GOT3 (cell line): ENCODE measurements around the gene YIPF4.
A peak's percentile ranks its signal among the peaks of the same experiment; 100 is the strongest.
"Not testable (repeated sequence)": the region's sequence is repeated elsewhere in the genome, so short reads cannot be mapped to it uniquely, and the experiment has no call there.

Experiments
- DNase-seq: peaks from one replicate; lab custom pipeline; 2025; ENCODE audit warnings: mixed read lengths; lab: John Stamatoyannopoulos, UW

The YIPF4 gene

DNA sequence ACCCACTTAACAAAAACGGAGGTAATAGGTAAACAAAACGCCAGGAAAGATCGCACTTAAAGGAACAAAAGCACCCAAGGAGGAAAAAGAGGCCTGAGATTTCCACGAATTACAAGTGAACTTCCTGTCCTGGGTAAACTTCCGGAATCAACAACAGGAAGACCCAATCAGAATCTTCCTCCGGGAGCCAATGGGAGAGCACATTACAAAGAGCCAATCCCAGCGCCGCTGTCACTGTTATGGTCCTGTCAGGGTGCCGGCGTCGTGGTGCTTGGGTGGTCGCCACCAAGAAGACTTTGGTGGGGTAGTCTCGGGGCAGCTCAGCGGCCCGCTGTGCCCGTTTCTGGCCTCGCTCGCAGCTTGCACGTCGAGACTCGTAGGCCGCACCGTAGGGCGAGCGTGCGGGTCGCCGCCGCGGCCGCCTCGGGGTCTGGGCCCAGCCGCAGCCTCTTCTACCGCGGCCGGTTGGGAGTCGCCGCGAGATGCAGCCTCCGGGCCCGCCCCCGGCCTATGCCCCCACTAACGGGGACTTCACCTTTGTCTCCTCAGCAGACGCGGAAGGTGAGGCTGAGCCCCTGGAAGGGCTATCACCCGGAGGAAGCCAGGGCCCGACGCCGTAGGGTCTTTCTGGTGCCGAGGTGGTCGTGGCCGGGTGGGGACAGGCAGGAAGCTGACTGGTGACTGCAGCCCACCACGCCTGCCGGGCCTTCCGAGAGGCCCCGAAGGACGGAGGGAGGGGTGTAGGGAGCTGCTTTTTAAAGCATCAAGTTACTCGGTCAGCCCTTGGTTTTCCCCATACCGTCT, at the start of gene YIPF4:
TSS of gene YIPF4 (plus strand) at position 231 of the 804 bp plus-strand sequence. CDS start at position 483, 252 bp downstream.
- peak; percentile 68 for DNase-seq

DNA sequence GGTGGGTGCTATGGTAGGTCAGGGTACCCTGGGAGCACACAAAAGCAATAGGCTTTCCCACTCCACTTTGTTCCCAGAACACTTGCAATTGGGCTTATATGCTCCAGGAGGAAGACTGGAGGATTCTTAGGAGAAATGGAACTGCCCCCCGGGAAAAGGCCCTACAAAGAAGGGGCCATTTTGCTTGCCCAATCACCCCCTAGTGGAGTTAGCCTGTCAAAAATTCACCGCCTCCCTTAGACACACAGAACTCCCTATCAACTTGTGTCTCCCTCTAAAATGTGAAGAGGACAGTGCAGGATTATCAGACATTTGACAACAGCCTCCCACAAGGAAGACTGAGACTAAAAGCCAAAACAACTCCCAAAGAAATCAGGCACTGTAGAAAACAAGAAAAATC, 49.5 kb upstream of the YIPF4 start:
- DNase-seq, result no peak

DNA sequence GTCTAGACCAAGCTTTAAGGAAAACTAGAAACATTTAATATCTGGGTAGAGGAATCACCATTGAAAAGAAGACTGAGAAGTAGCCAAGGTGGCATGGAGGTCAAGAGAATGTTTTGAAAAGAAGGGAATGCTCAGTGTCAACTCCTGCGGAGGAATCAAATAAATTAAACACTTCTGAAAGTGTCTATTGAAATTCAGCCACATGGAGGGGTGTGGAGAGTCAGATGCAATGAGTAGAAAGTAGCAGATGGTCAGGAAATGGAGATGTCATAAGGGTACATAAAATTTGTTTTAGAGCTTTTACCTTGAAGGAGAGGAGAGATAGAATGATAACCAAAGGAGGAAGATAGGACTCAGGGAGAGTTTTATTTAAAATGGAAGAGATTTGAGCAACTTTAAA, 48.1 kb upstream of the YIPF4 start:
- DNase-seq, result no peak

DNA sequence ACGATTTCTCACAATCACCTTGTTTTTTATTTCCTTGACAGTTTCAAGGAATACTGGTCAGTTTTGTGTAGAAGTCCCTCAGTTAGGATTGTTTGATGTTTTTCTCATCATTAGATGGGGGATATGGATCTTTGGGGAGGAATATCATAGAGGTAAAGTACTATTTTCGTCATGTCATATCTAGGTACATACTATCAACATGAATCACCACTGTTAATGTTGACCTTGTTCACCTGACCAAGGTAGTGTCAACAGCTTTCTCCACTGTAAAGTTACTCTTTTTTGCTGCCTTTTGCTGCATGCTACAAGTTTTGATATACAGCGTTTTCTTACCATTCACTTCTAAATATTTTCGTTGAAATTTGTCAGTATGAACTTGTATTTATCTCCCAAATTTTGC, 45.7 kb upstream of the YIPF4 start:
- no peak for DNase-seq

DNA sequence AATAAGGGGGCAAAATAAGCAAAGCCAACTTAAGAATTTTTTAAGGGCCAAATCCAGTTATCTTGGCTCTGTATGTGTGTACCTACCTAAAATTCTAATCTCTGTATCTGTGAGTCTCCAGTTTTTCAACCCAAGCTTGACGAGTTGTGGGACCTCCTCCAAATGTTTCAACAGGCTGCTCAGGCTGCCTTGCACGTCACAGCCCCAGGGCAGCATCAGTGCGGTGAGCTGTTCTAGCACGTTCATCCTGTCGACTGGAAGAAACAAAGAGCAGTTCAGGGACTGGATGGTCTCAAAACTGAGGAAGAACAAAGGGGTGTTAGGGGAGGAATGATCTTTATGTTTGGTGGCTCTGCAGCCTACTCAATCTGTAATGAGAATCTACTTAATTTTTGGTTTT, 42.4 kb upstream of the YIPF4 start:
- DNase-seq, result no peak

DNA sequence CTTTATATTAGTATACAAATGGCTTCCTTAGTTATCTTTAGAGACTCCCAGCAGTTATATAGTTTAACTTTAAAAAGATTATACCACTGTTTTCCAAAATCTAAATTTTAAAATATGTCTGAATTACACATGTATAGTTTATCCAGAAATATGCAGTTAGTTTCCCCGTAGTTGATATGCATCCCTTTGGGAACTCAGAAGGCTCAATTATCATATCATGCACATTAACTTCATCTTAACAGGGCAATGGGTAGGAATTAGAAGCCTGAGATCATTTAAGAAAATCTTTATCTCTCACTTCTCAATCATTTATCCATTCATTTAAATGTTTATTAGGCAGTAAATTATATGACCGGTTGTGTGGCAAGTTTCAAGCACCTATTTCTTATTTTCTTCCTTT, 40.2 kb upstream of the YIPF4 start:
- DNase-seq, result no peak

DNA sequence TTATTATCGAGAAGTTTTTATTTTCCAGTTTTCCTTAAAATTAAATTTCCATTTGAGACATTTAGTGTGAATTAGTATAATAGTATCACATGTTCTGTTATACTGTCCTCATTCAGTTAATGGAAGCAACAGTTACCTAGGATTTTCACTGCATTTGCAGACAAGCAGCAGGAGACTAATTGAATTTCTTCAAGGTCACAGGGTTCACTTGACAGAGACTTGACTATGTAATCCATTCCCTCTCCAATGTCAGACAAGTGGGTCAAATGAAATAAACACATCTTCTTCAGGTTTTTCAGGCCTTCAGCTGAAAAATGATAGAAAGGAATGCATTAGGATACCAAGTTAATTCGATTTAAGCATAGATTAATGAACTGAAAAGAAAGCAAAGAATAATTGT, 39.7 kb upstream of the YIPF4 start:
- DNase-seq, result no peak

DNA sequence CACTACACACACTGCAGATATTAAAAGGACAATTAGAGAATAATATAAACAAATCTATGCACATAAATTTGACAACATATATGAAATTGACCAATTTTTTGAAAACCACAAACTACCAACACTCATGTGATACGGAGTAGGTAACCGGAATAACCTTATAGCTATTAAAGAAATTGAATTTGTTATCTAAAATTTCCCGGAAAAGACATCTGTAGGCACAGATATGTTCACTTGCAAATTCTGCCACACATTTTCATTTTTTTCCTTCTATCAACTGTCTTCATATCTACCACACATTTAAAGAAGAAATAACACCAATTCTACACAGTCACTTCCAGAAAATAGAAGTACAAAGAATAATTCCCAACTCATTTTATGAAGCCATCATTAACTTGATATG, 35.4 kb upstream of the YIPF4 start:
- no peak for DNase-seq

DNA sequence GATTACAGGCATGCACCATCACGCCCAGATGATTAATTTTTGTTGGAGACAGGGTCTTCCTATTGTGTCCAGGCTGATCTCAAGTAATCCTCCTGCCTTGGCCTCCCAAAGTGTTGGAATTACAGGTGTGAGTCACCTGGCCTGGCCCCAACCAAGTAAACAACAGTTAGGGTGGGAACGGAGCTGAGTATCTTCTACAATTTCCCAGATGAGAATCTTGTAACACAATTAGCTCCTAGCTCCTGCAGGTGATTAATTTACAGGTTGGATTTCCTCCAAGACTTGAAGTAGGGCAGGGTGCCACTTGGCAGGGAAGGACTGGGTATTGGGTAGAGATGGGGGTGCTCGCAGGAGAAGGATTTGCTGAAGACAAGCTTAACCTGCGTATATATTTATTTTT, 30.8 kb upstream of the YIPF4 start:
- DNase-seq, result no peak

DNA sequence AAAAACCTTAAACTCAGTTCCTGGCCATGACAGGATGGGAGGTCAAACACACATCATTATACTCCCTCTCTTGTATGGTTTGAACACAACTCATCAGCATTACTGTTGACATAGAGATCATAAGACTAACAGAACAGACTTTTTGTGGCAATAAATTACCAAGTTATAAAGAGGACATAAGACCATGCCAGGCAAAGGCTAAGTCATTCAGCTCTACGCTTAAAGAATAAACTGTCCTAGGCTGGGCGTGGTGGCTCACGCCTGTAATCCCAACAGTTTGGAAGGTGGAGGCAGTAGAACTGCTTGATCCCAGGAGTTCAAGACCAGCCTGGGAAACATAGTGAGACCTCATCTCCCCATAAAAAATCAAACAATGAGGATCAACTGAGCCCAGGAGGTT, 29.4 kb upstream of the YIPF4 start:
- no peak for DNase-seq

DNA sequence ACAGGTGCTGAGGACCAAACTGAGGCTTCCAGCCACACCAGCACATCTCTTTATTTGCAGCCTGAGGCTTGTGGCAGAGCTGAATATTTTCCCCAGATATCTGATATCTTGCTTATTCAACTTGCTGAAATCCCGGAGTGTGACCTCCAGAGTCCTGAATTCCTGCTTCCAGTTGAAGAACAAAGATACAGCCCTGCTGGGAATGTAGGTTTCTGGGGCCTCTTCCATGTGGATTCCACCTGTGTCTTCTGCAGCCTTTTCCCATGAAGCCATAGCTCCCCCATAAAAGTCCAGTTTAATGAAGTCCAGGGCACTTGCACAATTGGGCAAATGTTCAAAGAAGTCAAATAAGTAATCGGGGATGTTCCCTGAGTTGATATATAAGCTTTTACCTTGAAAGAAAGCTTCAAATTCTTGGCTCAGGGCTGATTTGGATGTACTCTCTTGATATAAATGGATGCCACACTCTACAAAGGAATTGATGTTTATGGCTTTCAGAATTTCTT, 27.9 kb upstream of the YIPF4 start:
- no peak for DNase-seq

DNA sequence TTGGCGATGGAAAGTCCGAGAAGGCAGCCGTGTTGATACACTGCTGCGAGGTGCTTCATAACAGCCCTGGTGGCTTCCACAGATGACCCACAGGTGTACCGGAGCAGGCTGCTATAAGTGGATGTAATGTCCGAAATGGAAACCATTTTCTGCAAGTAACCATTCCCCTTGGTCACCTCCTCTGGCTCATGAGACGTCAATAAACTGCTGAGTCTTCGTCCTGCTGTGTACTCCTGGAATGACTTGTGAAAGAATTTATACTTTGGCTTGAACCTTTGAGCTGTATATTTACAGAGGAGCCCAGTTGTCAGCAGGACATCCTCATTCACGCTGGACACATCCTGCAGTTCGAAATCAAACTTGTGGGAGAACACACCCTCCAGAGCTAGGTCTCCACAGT, 27.4 kb upstream of the YIPF4 start:
- no peak for DNase-seq

DNA sequence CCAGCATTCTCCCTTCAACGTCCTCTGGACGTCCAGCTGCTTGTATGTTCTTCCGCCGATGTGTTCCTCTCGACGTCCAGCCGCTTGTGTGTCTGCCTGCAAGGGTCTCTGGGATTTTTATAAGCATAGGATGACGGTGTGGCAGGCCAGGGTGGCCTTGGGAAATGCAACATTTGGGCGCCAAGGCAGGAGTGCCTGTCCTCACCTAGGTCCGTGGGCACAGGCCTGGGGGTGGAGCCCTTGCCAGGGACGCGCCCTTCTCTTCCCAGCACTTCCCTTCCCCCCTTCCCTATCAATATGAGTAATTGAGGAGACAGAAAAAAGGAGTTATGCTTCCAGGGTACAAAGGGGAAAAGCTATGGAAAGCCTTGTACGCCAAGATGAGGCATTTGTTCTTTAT, 19.5 kb upstream of the YIPF4 start:
- DNase-seq, result no peak

DNA sequence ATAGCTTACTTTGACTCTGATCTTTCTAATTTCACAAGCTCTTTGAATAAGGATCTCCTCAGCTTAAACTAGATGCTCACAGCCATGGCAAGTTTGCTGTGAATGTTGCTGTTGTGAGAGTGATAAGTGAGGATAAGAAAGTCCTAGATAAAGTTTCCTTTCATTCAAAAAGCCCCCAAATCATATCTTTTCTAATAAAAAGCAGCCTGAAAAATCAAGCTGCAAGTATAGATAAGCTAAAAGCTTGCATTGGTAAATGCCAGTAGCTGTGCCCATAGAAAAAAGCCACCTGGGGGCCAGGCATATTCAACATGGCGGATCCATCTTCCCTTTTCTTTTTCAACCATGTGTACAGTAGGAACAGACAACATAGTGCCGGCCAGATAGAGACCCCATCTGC, 17.3 kb upstream of the YIPF4 start:
- no peak for DNase-seq

DNA sequence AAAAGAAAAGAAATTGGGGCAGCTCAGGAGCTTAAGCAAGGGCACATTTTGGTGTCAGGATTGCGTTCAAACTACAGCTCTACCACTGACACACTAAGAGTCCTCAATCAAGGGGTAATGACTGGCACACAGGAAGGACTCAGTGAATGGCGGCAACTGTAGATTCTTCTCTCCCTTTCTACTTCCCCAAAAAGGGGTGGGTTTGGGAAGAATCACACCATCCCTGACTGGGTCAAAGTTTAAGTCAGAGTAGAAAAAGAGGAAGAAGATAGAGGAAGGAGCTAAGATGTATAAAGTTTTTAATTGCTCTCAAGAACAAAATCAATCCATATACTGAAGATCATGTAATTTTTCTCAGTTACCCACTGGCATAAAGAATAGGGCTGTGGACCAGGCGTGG, 15.6 kb upstream of the YIPF4 start:
- DNase-seq, result no peak

DNA sequence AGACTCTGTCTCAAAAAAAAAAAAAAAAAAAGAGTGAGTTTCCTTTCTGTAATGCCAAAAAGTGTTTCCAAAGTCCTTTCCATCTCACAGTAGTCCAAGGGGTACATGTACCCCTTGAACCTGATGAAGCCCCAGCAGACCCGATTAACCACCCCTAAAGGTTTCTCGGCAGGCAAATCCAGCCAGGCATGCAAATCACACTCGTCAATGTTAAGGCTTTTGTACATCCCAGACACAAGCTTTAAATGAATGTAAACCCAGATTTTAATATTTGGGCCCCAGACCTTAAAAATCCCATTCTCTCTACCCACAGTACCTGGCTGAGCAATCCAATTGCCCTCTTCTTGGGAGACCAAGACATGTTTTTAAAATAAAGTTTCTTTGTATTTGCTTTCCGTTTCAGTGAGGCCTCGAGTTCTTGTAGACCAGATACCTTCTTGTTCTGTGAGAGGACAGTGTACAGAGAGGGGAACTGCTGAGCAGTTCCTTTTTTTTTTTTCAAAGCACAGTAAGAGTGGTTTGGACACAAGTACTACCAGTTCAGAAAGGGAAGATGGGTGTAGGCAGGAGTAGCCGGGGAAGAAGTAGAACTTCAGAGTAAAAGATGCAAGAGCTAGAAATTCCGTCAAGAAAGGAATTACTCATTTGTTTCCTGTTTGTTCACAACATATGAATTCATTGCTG, 13.1 kb upstream of the YIPF4 start, which contains the start of gene NLRC4:
TSS of gene NLRC4 (minus strand) at position 465 of the 684 bp plus-strand sequence. CDS start 8,111 bp downstream, outside the sequence.
- no peak for DNase-seq

DNA sequence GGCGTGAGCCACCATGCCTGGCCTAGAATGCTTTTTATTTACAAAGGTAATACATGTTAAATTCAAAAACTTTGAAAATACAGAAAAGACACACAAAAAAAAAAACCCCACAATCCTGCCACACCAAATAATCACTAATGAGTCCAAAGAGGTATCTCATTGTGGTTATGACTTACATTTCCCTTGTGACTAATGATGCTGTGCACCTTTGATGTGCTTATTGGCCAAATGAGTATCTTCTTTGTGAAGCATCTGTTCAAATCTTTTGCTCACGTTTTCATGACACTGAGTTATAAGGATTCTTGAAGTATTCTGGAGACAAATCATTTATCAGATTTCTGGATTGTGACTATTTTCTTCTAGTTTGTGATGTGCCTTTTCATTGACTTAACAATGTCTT, 6.6 kb upstream of the YIPF4 start:
- DNase-seq, result no peak

DNA sequence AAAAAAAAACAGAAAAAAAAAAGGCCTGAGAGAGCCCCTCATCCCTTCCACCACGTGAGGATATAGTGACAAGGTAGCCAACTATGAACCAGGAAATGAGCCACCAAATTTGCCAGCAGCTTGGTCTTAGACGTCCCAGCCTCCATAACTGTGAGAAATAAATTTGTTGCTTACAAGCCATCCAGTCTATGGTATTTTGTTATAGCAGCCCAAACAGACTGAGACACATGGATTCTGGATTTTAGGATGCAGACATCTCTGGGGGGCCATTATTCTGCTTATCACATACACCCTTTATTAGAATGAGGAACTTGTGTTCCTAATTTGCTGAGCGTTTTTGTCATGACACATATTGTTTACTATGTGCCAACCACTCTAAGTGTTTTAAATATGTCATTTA, 5.4 kb upstream of the YIPF4 start:
- no peak for DNase-seq

DNA sequence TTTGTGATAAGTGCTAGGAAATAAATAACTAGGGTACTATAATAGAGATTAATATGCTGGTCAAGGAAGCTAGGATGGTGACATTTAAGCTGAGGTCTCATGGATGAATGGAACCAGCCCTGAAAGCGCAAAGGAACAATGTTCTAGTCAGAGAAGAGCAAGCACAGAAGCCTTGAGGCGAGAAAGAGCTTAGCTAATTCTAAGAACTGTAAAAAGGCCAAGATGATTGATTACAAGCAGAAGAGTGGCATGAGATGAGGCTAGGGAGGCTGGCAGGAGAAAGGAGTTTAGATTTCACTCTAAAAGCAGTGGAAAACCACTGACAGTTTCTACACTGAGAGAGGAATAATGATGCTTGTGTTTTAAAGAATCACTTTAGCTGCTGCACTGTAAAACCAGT, 3.4 kb upstream of the YIPF4 start:
- DNase-seq, result no peak

DNA sequence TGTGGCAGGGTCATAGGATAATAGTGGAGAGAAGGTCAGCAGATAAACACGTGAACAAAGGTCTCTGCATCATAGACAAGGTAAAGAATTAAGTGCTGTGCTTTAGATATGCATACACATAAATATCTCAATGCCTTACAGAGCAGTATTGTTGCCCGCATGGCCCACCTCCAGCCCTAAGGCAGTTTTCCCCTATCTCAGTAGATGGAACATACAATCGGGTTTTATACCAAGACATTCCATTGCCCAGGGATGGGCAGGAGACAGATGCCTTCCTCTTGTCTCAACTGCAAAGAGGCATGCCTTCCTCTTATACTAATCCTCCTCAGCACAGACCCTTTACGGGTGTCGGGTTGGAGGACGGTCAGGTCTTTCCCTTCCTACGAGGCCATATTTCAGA, 1.9 kb upstream of the YIPF4 start:
- DNase-seq, result not testable (repeated sequence)

DNA sequence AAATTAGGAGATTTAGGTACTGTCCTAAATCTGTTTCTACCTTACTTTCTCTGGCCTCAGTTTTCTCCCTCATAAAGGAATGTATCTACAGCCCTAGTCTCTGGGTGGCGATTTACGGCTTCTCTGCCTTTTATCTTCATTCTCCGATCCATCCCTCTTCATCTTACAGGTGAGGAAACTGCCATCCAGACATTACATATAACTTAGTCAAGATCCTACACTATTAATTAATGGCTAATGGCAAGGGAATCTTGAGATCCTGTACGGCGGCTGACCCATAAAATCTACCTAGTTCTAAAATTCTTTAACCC, 386 bp upstream of the YIPF4 start:
- no peak for DNase-seq

DNA sequence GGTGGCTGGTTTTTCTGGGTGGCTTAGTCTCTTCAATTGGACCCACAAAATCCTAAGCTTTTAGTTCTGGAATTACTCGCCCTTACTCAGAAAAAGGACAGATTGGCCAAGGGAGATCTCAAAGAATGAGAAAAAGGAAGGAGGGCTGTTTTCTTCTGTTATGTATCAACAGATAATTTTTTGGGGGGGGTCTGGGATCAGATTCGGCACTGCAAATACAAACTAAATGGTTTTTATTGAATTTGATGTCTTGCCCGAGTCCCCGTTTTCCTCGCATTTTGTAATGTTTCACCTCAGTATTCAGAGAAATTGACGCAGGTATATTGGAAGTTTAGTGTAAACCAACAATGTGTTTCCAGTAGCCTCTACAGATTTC, 762 bp downstream of the YIPF4 start:
- no peak for DNase-seq

DNA sequence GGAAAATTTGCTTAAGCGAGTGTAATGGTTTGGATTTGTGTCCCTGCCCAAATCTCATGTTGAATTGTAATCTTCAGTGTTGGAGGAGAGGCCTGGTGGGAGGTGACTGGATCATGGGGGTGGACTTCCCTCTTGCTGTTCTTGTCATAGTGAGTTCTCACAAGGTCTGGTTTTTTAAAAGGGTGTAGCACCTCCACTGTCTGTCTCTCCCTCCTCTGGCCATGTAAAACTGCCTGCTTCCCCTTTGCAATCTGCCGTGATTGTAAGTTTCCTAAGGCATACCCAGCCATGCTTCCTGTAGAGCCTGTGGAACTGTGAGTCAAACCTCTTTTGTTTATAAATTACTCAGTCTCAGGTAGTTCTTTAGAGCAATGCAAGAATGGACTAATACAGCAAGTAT, 6.6 kb downstream of the YIPF4 start:
- DNase-seq, result no peak
